SK-N-SH (cell line): ENCODE results near the gene RHOH. TPM values are rescaled to one million over a fixed set of nuclear protein-coding genes. Genes with fewer than 3 reads are reported as not detected.

Source experiments
- CTCF ChIA-PET: fragments of 300-600, 350-600 bp; formaldehyde crosslinking; extraction: SDS; loops from one replicate; lab custom pipeline; 2021; lab: Yijun Ruan, JAX
- POLR2A ChIA-PET: fragments of 350-600 bp; sonication (Branson Sonifier 250); formaldehyde crosslinking; extraction: SDS; loops from one replicate; lab custom pipeline; 2020; ENCODE audit warnings: antibody characterized with exemption, inconsistent platforms; lab: Yijun Ruan, JAX
- DNase-seq: peaks from one replicate; pipeline ENCODE4 v3.0.0; 2012
- H2AFZ ChIP-seq: fragments of 200-600 bp; sonication (generic); 2 replicates; pipeline ENCODE4 v1.8.1; 2016; ENCODE audit warnings: antibody characterized with exemption, mild to moderate bottlenecking, low read depth
- H3F3A ChIP-seq: fragments of 200-600 bp; sonication (generic); replicated peaks from 2 replicates; pipeline ENCODE3; 2016; ENCODE audit warnings: antibody characterized with exemption, mild to moderate bottlenecking; ENCODE audit not compliant: insufficient read depth
- H3K27ac ChIP-seq, 2 experiments: fragments of 200-500 bp in 1 of 2; fragments of 200-600 bp in 1 of 2; sonication (Bioruptor generic) in 1 of 2; sonication (generic), shearing (Covaris generic) in 1 of 2; 2 replicates each; pipeline versions ENCODE4 v1.5.1 to v1.6.1; 2014 to 2016; ENCODE audit warnings: low read depth in 2 of 2, inconsistent platforms in 1 of 2, low read length in 1 of 2, mild to moderate bottlenecking in 1 of 2, mixed read lengths in 1 of 2
- H3K27me3 ChIP-seq: fragments of 200-600 bp; sonication (generic), shearing (Covaris generic); 2 replicates; pipeline ENCODE4 v1.6.1; 2016; ENCODE audit warnings: mixed run types; ENCODE audit not compliant: insufficient read depth
- H3K36me3 ChIP-seq, 2 experiments: fragments of 200-500 bp in 1 of 2; fragments of 200-600 bp in 1 of 2; sonication (Bioruptor generic) in 1 of 2; sonication (generic) in 1 of 2; replicated peaks in 1 of 2; 2 replicates each; pipeline versions ENCODE3 to v1.5.1; 2014 to 2016; ENCODE audit warnings: low read length in 1 of 2, mild to moderate bottlenecking in 1 of 2; ENCODE audit not compliant: insufficient read depth in 2 of 2, control insufficient read depth in 1 of 2
- H3K4me1 ChIP-seq, 2 experiments: fragments of 200-500 bp in 1 of 2; fragments of 200-600 bp in 1 of 2; sonication (Bioruptor generic) in 1 of 2; sonication (generic), shearing (Covaris generic) in 1 of 2; 2 replicates each; pipeline versions ENCODE4 v1.5.1 to v1.6.1; 2014 to 2016; ENCODE audit warnings: low read depth in 1 of 2, low read length in 1 of 2, mixed run types in 1 of 2; ENCODE audit not compliant: insufficient read depth in 2 of 2, control insufficient read depth in 1 of 2
- H3K4me2 ChIP-seq: fragments of 200-600 bp; sonication (generic), shearing (Covaris generic); 2 replicates; pipeline ENCODE4 v1.6.1; 2017; ENCODE audit warnings: mixed run types
- H3K4me3 ChIP-seq, 2 experiments: fragments of 200-500 bp in 1 of 2; fragments of 200-600 bp in 1 of 2; sonication (Bioruptor generic) in 1 of 2; sonication (generic), shearing (Covaris generic) in 1 of 2; 2 replicates each; pipeline versions ENCODE4 v1.5.1 to v1.8.1; 2014 to 2016; ENCODE audit warnings: low read depth in 2 of 2, inconsistent platforms in 1 of 2, low read length in 1 of 2, mild to moderate bottlenecking in 1 of 2, mixed read lengths in 1 of 2, moderate library complexity in 1 of 2
- H3K79me2 ChIP-seq: fragments of 200-600 bp; sonication (generic); 2 replicates; pipeline ENCODE4 v1.8.1; 2017; ENCODE audit warnings: mild to moderate bottlenecking; ENCODE audit not compliant: insufficient read depth
- H3K9ac ChIP-seq: fragments of 200-600 bp; sonication (generic); 2 replicates; pipeline ENCODE4 v1.6.1; 2017; ENCODE audit warnings: mixed run types
- H3K9me2 ChIP-seq: fragments of 200-600 bp; sonication (generic); 2 replicates; pipeline ENCODE4 v1.6.1; 2017; ENCODE audit warnings: mixed run types
- H3K9me3 ChIP-seq: fragments of 200-600 bp; sonication (generic); 2 replicates; pipeline ENCODE4 v1.6.1; 2017; ENCODE audit warnings: mixed run types, mild to moderate bottlenecking, moderate library complexity
- H4K20me1 ChIP-seq: fragments of 200-600 bp; sonication (generic); 2 replicates; pipeline ENCODE4 v1.6.1; 2017; ENCODE audit warnings: mild to moderate bottlenecking, mixed run types; ENCODE audit not compliant: insufficient read depth
- CTCF ChIP-seq: fragments of 200-600 bp; sonication (generic); IDR thresholded peaks from 2 replicates; pipeline ENCODE4 v1.6.1; 2017; ENCODE audit warnings: antibody characterized with exemption, mild to moderate bottlenecking, moderate library complexity
- ELF1 ChIP-seq: IDR thresholded peaks from 2 replicates; pipeline ENCODE4 v1.4.0; 2012
- EZH2phosphoT487 ChIP-seq: fragments of 200-600 bp; sonication (generic); IDR thresholded peaks from 2 replicates; pipeline ENCODE4 v1.6.1; 2017; ENCODE audit warnings: low read depth, mixed run types, mild to moderate bottlenecking, antibody characterized with exemption, moderate library complexity, borderline replicate concordance
- FOXJ3 ChIP-seq: sonication (generic); formaldehyde crosslinking; IDR thresholded peaks from 2 replicates; pipeline ENCODE4 v1.5.1; 2020; ENCODE audit warnings: mild to moderate bottlenecking, missing genetic modification reagents
- GATA2 ChIP-seq: sonication (generic); formaldehyde crosslinking; IDR thresholded peaks from 2 replicates; pipeline ENCODE4 v1.5.0; 2020; ENCODE audit warnings: mild to moderate bottlenecking, missing genetic modification reagents
- JUND ChIP-seq: IDR thresholded peaks from 2 replicates; pipeline ENCODE4 v1.4.0; 2012
- MAX ChIP-seq: IDR thresholded peaks from 2 replicates; pipeline ENCODE4 v1.4.0; 2012; ENCODE audit warnings: low read depth
- NFIC ChIP-seq: IDR thresholded peaks from 2 replicates; pipeline ENCODE4 v1.4.0; 2012; ENCODE audit warnings: borderline replicate concordance
- NRF1 ChIP-seq: IDR thresholded peaks from 2 replicates; pipeline ENCODE4 v1.6.1; 2012; ENCODE audit warnings: low read depth, mild to moderate bottlenecking, low read length
- PBX3 ChIP-seq: IDR thresholded peaks from 2 replicates; pipeline ENCODE4; 2012
- POLR2AphosphoS5 ChIP-seq: IDR thresholded peaks from 2 replicates; pipeline ENCODE4 v1.6.1; 2012; ENCODE audit warnings: low read depth, low read length
- RAD21 ChIP-seq: IDR thresholded peaks from 2 replicates; pipeline ENCODE4 v1.6.1; 2012; ENCODE audit warnings: mild to moderate bottlenecking, low read length
- RCOR1 ChIP-seq: fragments of 150-350 bp; IDR thresholded peaks from 2 replicates; pipeline ENCODE4 v1.6.1; 2017; ENCODE audit warnings: antibody characterized with exemption, low read length
- REST ChIP-seq: IDR thresholded peaks from 2 replicates; pipeline ENCODE4 v1.6.1; 2012; ENCODE audit warnings: mild to moderate bottlenecking, low read depth, low read length, moderate library complexity
- RFX5 ChIP-seq: IDR thresholded peaks from 2 replicates; pipeline ENCODE4 v1.6.1; 2012; ENCODE audit warnings: mild to moderate bottlenecking, improper control_type of control experiment, low read length
- RXRA ChIP-seq: IDR thresholded peaks from 2 replicates; pipeline ENCODE4 v1.4.0; 2012; ENCODE audit warnings: low read depth, mild to moderate bottlenecking, borderline replicate concordance
- SIN3A ChIP-seq: IDR thresholded peaks from 2 replicates; pipeline ENCODE4 v1.6.1; 2012; ENCODE audit warnings: low read depth, mild to moderate bottlenecking, low read length, moderate library complexity, borderline replicate concordance
- TAF1 ChIP-seq: IDR thresholded peaks from 2 replicates; pipeline ENCODE4 v1.6.1; 2012; ENCODE audit warnings: low read depth, mild to moderate bottlenecking, low read length, moderate library complexity, borderline replicate concordance
- TCF12 ChIP-seq: IDR thresholded peaks from 2 replicates; pipeline ENCODE4 v1.4.0; 2012
- TEAD4 ChIP-seq: IDR thresholded peaks from 2 replicates; pipeline ENCODE4 v1.4.0; 2012; ENCODE audit warnings: mild to moderate bottlenecking, borderline replicate concordance; ENCODE audit not compliant: insufficient read depth
- USF1 ChIP-seq: IDR thresholded peaks from 2 replicates; pipeline ENCODE4 v1.4.0; 2012; ENCODE audit warnings: low read depth, borderline replicate concordance
- WGBS: methylation state at CpG from one replicate; pipeline ENCODE4 v1.1.6; 2017; ENCODE audit warnings: low lambda C conversion rate; 5-methylcytosine and 5-hydroxymethylcytosine counted together
- polyA plus RNA-seq, 3 experiments: library from polyadenylated mRNA; depleted of rRNA; stranded (reverse); fragments of >200 nt; gene quantifications; 2 replicates each; pipeline ENCODE4 v1.2.3, GENCODE V29; 2012

RHOH gene
- polyA plus RNA-seq, 1 of the 3 experiments (the other 2 are of a cell fraction): not detected

GRCh38 chr4:40216622-40217366, 20.0 kb downstream of the RHOH start:
- H3K36me3 ChIP-seq: no peaks in the 10 kb centered on the region
- no peaks in the 10 kb centered on the region for H3F3A ChIP-seq
- H2AFZ ChIP-seq: no peak overlapping the region; the same call in 1 of the 2 replicates
- no peaks in the 10 kb centered on the region for H3K79me2 ChIP-seq
- peaks cover 3 to 5% of the 10 kb centered on the region in 2 experiments; a peak in 3 of 4 replicates for H3K4me1 ChIP-seq
- no peaks in the 10 kb centered on the region for H3K9me3 ChIP-seq
- TF ChIP-seq POLR2AphosphoS5 (no peak), GATA2 (CRISPR knock-in tag) (no peak), SIN3A (no peak), RCOR1 (no peak), TCF12 (peak; percentile 61), NFIC (no peak), CTCF (no peak), ELF1 (no peak), NRF1 (no peak), RFX5 (no peak), PBX3 (peak; percentile 51; the same call in 1 of the 2 replicates), TEAD4 (no peak), RAD21 (no peak), RXRA (no peak)
- POLR2A ChIA-PET: no interaction called here
- H3K4me3 ChIP-seq: no peak overlapping the region
- H3K9ac ChIP-seq: no peak overlapping the region
- CTCF ChIA-PET: no interaction called here
- H3K27me3 ChIP-seq: no peaks in the 10 kb centered on the region
- WGBS: 79% methylated on average over 4 of the region's 4 CpGs
- no peaks in the 10 kb centered on the region for H4K20me1 ChIP-seq
- peak overlapping the region in 1 of 2 experiments; percentile 41; a peak in 1 of 4 replicates for H3K27ac ChIP-seq
- no peak overlapping the region for H3K4me2 ChIP-seq
- no peaks in the 10 kb centered on the region for H3K9me2 ChIP-seq
- DNase-seq: no peak

- no peak overlapping the region for H3K9ac ChIP-seq
- H2AFZ ChIP-seq: no peak overlapping the region
- no peaks in the 10 kb centered on the region for H3F3A ChIP-seq
- no peaks in the 10 kb centered on the region for H3K27me3 ChIP-seq
- no peak overlapping the region for H3K4me2 ChIP-seq
- 65% methylated on average over 1 of the region's 1 CpG for WGBS
- no peak overlapping the region for H3K27ac ChIP-seq
- no peak for DNase-seq
- no peaks in the 10 kb centered on the region for H3K9me2 ChIP-seq
- H3K9me3 ChIP-seq: no peaks in the 10 kb centered on the region
- H4K20me1 ChIP-seq: no peaks in the 10 kb centered on the region
- no peaks in the 10 kb centered on the region for H3K36me3 ChIP-seq
- POLR2A ChIA-PET: no interaction called here
- CTCF ChIA-PET: no interaction called here
- H3K4me1 ChIP-seq: no peaks in the 10 kb centered on the region; a peak in 2 of 4 replicates
- no peaks in the 10 kb centered on the region for H3K79me2 ChIP-seq
- no peak overlapping the region for H3K4me3 ChIP-seq
- TF ChIP-seq EZH2phosphoT487 (no peak), JUND (no peak), TAF1 (no peak), MAX (no peak), REST (no peak), NRF1 (no peak), USF1 (no peak), RCOR1 (no peak), NFIC (no peak), GATA2 (CRISPR knock-in tag) (no peak), FOXJ3 (CRISPR knock-in tag) (no peak), RFX5 (no peak)
Observed at GRCh38 chr4:40221744-40222143, 24.9 kb downstream of the RHOH start.
